SK-N-MC (cell line): ENCODE measurements around the gene SKA3.
"Not testable (repeated sequence)": the region's sequence is repeated elsewhere in the genome, so short reads cannot be mapped to it uniquely, and the experiment has no call there.

Experiments
- DNase-seq: peaks from one replicate; pipeline ENCODE4 v3.0.0-alpha.2; 2011; ENCODE audit warnings: low read depth, low spot score
- H3K27ac ChIP-seq: fragments of 200-600 bp; sonication (generic); 2 replicates; pipeline ENCODE4 v1.5.1; 2016; ENCODE audit warnings: mixed run types
- H3K36me3 ChIP-seq: fragments of 200-600 bp; sonication (generic); 2 replicates; pipeline ENCODE4 v1.6.1; 2017; ENCODE audit warnings: antibody characterized with exemption, low read length, mixed read lengths; ENCODE audit not compliant: insufficient read depth
- H3K4me3 ChIP-seq: fragments of 200-600 bp; sonication (generic); 2 replicates; pipeline ENCODE4 v1.5.1; 2016
- H3K9ac ChIP-seq: fragments of 200-600 bp; sonication (generic); 2 replicates; pipeline ENCODE4 v1.8.0; 2017; ENCODE audit warnings: mixed run types, mixed read lengths; ENCODE audit not compliant: insufficient read length
- H3K9me3 ChIP-seq: fragments of 200-600 bp; sonication (generic); 2 replicates; pipeline ENCODE4 v1.6.1; 2017; ENCODE audit warnings: low read depth, mild to moderate bottlenecking, antibody characterized with exemption, low read length, moderate library complexity, mixed read lengths
- EZH2 ChIP-seq: fragments of 200-600 bp; sonication (generic); IDR thresholded peaks from one replicate; pipeline ENCODE4 v1.6.1; 2017; ENCODE audit warnings: antibody characterized with exemption
- FOXP2 ChIP-seq: optimal IDR thresholded peaks from 2 replicates; pipeline ENCODE3; 2011; ENCODE audit warnings: mild to moderate bottlenecking, moderate library complexity; ENCODE audit not compliant: insufficient read depth; ENCODE audit errors: extremely low read length, control extremely low read depth
- POLR2AphosphoS5 ChIP-seq: IDR thresholded peaks from 2 replicates; pipeline ENCODE4 v1.6.1; 2012; ENCODE audit warnings: mild to moderate bottlenecking, low read depth, low read length, borderline replicate concordance

The SKA3 gene

GRCh38 chr13:21212138-21212775 lies 35.9 kb upstream of the SKA3 start:
- Histone ChIP-seq H3K36me3 (no peaks in the 10 kb centered on the region), H3K27ac (no peak overlapping the region), H3K9me3 (no peaks in the 10 kb centered on the region), H3K4me3 (no peak overlapping the region), H3K9ac (no peak overlapping the region)
- TF ChIP-seq EZH2, result no peak
- TF ChIP-seq FOXP2, result no peak
- TF ChIP-seq POLR2AphosphoS5, result no peak
- DNase-seq, result no peak

- H3K9ac ChIP-seq, result no peak overlapping the region
- no peaks in the 10 kb centered on the region for H3K36me3 ChIP-seq
- DNase-seq, result no peak
- no peaks in the 10 kb centered on the region for H3K9me3 ChIP-seq
- H3K4me3 ChIP-seq, result no peak overlapping the region
- no peak overlapping the region for H3K27ac ChIP-seq
- no peak for TF ChIP-seq POLR2AphosphoS5
- TF ChIP-seq FOXP2, result no peak
- no peak for TF ChIP-seq EZH2
These were observed 32.4 kb upstream of the SKA3 start for GRCh38 chr13:21208652-21209154.

GRCh38 chr13:21202767-21203531 lies 26.6 kb upstream of the SKA3 start:
- no peak overlapping the region for H3K9ac ChIP-seq
- no peak for DNase-seq
- no peak overlapping the region for H3K27ac ChIP-seq
- H3K9me3 ChIP-seq, result peaks cover 6% of the 10 kb centered on the region; the same call in 1 of the 2 replicates
- H3K36me3 ChIP-seq, result no peaks in the 10 kb centered on the region
- no peak for TF ChIP-seq POLR2AphosphoS5
- no peak overlapping the region for H3K4me3 ChIP-seq

- H3K27ac ChIP-seq, DNase-seq, H3K9ac ChIP-seq, H3K4me3 ChIP-seq, H3K9me3 ChIP-seq, H3K36me3 ChIP-seq: not testable (repeated sequence)
These were observed 25.3 kb upstream of the SKA3 start for GRCh38 chr13:21201456-21202190.

- not testable (repeated sequence) for H3K9me3 ChIP-seq, H3K36me3 ChIP-seq
- H3K9ac ChIP-seq, result peak overlapping the region; percentile 63
- DNase-seq, result peak; percentile 74
- peak overlapping the region; percentile 63 for H3K4me3 ChIP-seq
- H3K27ac ChIP-seq, result peak overlapping the region; percentile 99
These were observed 22.0 kb upstream of the SKA3 start for GRCh38 chr13:21198391-21198790.

GRCh38 chr13:21197606-21198225 lies 21.4 kb upstream of the SKA3 start:
- H3K36me3 ChIP-seq, H3K9me3 ChIP-seq, H3K9ac ChIP-seq: not testable (repeated sequence)
- peak; percentile 91 for DNase-seq
- H3K27ac ChIP-seq, result peak overlapping the region; percentile 99
- H3K4me3 ChIP-seq, result peak overlapping the region; percentile 63

- H3K9ac ChIP-seq, DNase-seq, H3K4me3 ChIP-seq, H3K36me3 ChIP-seq, H3K9me3 ChIP-seq: not testable (repeated sequence)
- peak overlapping the region; percentile 62 for H3K27ac ChIP-seq
These were observed 18.4 kb upstream of the SKA3 start for GRCh38 chr13:21194756-21195155.

GRCh38 chr13:21186410-21186809 lies 10.1 kb upstream of the SKA3 start:
- not testable (repeated sequence) for H3K9ac ChIP-seq, H3K27ac ChIP-seq, H3K36me3 ChIP-seq, H3K9me3 ChIP-seq, H3K4me3 ChIP-seq, DNase-seq

GRCh38 chr13:21181671-21182070 lies 5.3 kb upstream of the SKA3 start:
- Histone ChIP-seq H3K27ac (no peak overlapping the region), H3K9me3 (no peaks in the 10 kb centered on the region), H3K4me3 (no peak overlapping the region), H3K36me3 (peaks cover 9% of the 10 kb centered on the region), H3K9ac (no peak overlapping the region)
- no peak for DNase-seq
- TF ChIP-seq POLR2AphosphoS5 (no peak), EZH2 (no peak), FOXP2 (no peak)
